Measurements from ENCODE around the gene OR10G7. TPM values are rescaled to one million over a fixed set of nuclear protein-coding genes. Genes with fewer than 3 reads are reported as not detected.

OR10G7 gene
- total RNA-seq, 3 donors from 2014 or later: not detected

DNA sequence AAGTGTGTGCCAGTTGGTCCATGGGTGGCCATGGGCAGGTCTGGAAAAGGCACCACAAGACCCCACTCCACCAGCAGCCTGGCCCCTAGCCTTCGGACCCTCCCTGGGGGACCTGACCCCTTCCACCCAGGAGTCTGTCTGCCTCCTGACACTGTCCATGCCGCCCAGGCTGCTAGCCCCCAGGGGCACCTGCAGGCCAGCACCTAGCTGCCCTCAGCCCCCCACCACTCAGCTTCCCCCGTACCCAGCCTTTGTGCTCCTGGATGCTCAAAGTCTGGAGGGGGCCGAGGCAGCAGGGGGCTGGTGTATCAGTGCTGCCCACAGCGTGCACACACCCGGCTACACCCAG lies 34.3 kb upstream of the OR10G7 start:
- ATAC-seq (peak; percentile 4), DNase-seq (no peak)
- intact Hi-C loops (cut with DNase I, micrococcal nuclease): no loop called here
- Histone ChIP-seq H3K4me1 (ENCODE audit: low read depth) (no peaks in the 10 kb centered on the region), H3K36me3 (ENCODE audit: low read depth) (no peaks in the 10 kb centered on the region), H3K4me3 (no peak overlapping the region), H3K9me3 (no peaks in the 10 kb centered on the region)
- TF ChIP-seq, protein P1, sequence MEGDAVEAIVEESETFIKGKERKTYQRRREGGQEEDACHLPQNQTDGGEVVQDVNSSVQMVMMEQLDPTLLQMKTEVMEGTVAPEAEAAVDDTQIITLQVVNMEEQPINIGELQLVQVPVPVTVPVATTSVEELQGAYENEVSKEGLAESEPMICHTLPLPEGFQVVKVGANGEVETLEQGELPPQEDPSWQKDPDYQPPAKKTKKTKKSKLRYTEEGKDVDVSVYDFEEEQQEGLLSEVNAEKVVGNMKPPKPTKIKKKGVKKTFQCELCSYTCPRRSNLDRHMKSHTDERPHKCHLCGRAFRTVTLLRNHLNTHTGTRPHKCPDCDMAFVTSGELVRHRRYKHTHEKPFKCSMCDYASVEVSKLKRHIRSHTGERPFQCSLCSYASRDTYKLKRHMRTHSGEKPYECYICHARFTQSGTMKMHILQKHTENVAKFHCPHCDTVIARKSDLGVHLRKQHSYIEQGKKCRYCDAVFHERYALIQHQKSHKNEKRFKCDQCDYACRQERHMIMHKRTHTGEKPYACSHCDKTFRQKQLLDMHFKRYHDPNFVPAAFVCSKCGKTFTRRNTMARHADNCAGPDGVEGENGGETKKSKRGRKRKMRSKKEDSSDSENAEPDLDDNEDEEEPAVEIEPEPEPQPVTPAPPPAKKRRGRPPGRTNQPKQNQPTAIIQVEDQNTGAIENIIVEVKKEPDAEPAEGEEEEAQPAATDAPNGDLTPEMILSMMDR (IDR thresholded peaks at IDR 0.05): no peak

DNA sequence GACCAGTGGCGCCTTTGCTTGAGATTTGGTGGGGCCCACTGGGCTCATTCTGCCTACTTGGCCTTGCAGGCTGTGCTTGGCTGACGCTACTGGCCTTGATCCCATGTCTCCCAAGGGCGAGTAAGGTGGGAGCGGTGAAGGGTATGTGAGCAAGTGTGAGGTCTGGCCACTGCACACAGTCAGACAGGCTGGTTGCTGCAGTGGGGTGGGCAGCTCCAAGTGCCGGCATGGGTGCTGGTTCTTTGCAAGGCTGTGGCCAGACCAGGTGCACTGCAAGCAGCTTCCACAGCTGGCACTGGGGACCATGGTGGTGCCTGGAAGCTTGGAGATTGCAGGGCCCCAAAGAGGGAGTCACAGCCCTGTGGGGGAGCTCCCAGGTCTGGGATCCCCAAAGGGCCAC lies 33.4 kb upstream of the OR10G7 start:
- ATAC-seq (no peak), DNase-seq (no peak)
- no peaks in the 10 kb centered on the region for H3K36me3 ChIP-seq (ENCODE audit: low read depth)
- intact Hi-C loops (cut with DNase I, micrococcal nuclease): loop anchor here in 1 of 2 donors (5.0 kb wide), 1 partner anchor 118 kb away; no protein-coding TSS in a partner anchor
- TF ChIP-seq, protein P1 (IDR thresholded peaks at IDR 0.05): no peak
- no peak overlapping the region for H3K4me3 ChIP-seq
- no peaks in the 10 kb centered on the region for H3K9me3 ChIP-seq
- peaks cover 4% of the 10 kb centered on the region for H3K4me1 ChIP-seq (ENCODE audit: low read depth)

DNA sequence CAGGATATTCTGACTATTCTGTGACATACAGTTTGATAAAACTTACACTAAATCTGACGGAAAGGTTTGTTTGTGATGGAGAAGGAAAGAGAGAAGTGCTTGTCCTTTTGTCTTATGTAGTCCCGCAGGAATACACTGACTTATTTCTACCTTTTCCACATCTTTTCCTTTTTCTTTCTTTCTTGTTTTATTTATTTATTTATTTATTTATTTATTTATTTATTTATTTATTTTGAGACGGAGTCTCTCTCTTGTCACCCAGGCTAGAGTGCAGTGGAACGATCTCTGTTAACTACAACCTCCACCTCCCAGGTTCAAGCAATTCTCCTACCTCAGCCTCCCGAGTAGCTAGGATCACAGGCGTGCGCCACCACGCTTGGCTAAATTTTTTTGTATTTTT lies 31.0 kb upstream of the OR10G7 start:
- no peak overlapping the region for H3K4me3 ChIP-seq
- no peaks in the 10 kb centered on the region for H3K36me3 ChIP-seq (ENCODE audit: low read depth)
- H3K9me3 ChIP-seq: no peaks in the 10 kb centered on the region
- TF ChIP-seq, protein P1 (IDR thresholded peaks at IDR 0.05): no peak
- H3K4me1 ChIP-seq (ENCODE audit: low read depth): peaks cover 4% of the 10 kb centered on the region
- no peak for ATAC-seq
- intact Hi-C loops (cut with DNase I, micrococcal nuclease): loop anchor here in 1 of 2 donors (5.0 kb wide), 1 partner anchor 120 kb away; no protein-coding TSS in a partner anchor
- no peak for DNase-seq

DNA sequence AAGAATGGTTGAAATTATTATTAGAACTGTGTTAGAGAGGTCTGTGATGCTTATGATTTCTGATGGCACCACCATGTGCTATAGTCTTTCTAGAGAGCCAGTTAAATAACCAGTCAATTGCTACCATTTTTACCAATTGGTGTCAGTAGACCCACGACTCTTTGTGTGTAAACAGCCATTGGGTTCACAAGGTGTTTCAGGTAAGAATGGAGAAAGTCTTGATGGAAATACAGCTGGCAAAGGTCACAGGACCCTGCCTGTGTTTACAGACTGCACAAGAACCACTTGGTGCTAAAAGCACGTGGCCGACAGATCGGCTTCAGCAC lies 30.5 kb upstream of the OR10G7 start:
- TF ChIP-seq, protein P1 (IDR thresholded peaks at IDR 0.05): no peak
- Histone ChIP-seq H3K4me3 (no peak overlapping the region), H3K4me1 (ENCODE audit: low read depth) (peaks cover 4% of the 10 kb centered on the region), H3K9me3 (no peaks in the 10 kb centered on the region), H3K36me3 (ENCODE audit: low read depth) (no peaks in the 10 kb centered on the region)
- intact Hi-C loops (cut with DNase I, micrococcal nuclease): loop anchor here in 1 of 2 donors (5.0 kb wide), 1 partner anchor 121 kb away; no protein-coding TSS in a partner anchor
- DNase-seq (no peak), ATAC-seq (no peak)

DNA sequence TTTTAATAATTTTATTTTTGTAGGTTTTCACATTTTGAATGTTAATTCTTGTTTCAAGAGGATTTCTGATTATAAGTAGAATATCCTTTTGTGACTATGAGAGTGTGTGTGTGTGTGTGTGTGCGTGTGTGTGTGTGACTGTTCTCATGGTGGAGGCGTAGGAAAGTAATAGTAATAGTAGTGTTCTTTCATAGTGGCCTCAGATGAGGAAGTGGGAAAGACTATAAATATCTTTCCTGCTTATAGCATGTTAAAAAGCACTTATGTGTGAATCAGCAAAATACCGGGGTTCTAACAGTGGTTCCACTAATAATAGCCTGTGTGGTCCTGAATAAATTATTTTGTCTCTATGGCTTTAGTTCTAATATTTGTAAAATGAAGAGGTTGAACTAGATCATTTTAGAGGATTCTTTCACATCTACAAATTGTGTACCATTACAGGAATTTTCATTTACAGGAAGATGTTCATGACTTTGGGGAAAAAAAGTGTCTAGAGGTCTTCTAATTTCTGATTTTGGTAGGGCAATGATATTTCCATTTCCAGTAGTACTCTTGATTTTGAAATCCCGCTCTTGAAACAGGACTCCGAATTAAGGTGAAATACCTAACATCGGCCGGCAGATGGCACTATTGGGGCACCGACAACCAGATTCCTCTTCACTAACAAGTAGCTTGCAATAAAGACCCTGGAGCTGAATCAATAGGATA lies 29.9 kb upstream of the OR10G7 start:
- peaks cover 4% of the 10 kb centered on the region for H3K4me1 ChIP-seq (ENCODE audit: low read depth)
- TF ChIP-seq, protein P1 (IDR thresholded peaks at IDR 0.05): no peak
- intact Hi-C loops (cut with DNase I, micrococcal nuclease): loop anchor here in 1 of 2 donors (5.0 kb wide), 1 partner anchor 121 kb away; no protein-coding TSS in a partner anchor
- H3K36me3 ChIP-seq (ENCODE audit: low read depth): no peaks in the 10 kb centered on the region
- DNase-seq (peak in 2 of 3 donors; percentile 53 to 74), ATAC-seq (peak; percentile 42)
- no peaks in the 10 kb centered on the region for H3K9me3 ChIP-seq
- H3K4me3 ChIP-seq: no peak overlapping the region
